Measurements from ENCODE around the gene DOCK3.

DNA sequence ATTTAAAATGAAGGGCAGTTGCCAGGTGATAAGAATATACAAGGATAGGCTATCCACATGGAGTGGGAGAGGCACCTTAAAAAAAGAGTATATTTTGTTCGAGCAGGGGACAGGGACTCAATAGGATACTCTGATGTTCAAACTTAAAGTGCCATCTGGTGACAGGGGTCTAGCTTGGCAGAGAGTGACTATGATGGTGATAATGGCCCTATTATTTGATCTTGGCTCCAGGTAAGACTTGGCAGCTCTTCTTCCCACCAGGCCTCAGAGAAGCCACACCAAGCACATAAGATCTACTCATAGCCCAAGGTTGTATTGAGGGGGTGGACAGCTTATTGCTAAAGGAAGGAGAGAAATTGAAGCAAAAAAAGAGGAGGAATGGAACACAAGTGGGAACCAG, 601.3 kb downstream of the DOCK3 start:
- TF ChIP-seq, protein P1, sequence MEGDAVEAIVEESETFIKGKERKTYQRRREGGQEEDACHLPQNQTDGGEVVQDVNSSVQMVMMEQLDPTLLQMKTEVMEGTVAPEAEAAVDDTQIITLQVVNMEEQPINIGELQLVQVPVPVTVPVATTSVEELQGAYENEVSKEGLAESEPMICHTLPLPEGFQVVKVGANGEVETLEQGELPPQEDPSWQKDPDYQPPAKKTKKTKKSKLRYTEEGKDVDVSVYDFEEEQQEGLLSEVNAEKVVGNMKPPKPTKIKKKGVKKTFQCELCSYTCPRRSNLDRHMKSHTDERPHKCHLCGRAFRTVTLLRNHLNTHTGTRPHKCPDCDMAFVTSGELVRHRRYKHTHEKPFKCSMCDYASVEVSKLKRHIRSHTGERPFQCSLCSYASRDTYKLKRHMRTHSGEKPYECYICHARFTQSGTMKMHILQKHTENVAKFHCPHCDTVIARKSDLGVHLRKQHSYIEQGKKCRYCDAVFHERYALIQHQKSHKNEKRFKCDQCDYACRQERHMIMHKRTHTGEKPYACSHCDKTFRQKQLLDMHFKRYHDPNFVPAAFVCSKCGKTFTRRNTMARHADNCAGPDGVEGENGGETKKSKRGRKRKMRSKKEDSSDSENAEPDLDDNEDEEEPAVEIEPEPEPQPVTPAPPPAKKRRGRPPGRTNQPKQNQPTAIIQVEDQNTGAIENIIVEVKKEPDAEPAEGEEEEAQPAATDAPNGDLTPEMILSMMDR (conservative IDR thresholded peaks at IDR 0.05; ENCODE audit: low read depth, low read length), result no peak
- TF ChIP-seq POLR2A (IDR thresholded peaks at IDR 0.05; ENCODE audit: low read depth, low read length) (no peak), MXI1 (IDR thresholded peaks at IDR 0.05; ENCODE audit: borderline replicate concordance, low read depth, low read length) (no peak), CEBPB (IDR thresholded peaks at IDR 0.05; ENCODE audit: low read depth, low read length) (no peak), FOS (IDR thresholded peaks at IDR 0.05; ENCODE audit: low read depth, low read length) (no peak), RFX5 (IDR thresholded peaks at IDR 0.05; ENCODE audit: low read depth, low read length) (no peak), SMC3 (IDR thresholded peaks at IDR 0.05; ENCODE audit: low read depth, low read length) (no peak), ELK1 (IDR thresholded peaks at IDR 0.05; ENCODE audit: borderline replicate concordance, low read depth, low read length) (no peak), MAFK (IDR thresholded peaks at IDR 0.05; ENCODE audit: low read depth, low read length) (no peak)

Measured in IMR-90 (cell line).